ENCODE data around the gene CNKSR1. TPM values are rescaled to one million over a fixed set of nuclear protein-coding genes. Genes with fewer than 3 reads are reported as not detected.

Gene CNKSR1
- total and polyA plus RNA-seq, 2 donors (not counting 1 experiment from before 2014, with no cell fraction given): 3.7 to 5.8 TPM

GRCh38 chr1:26145041-26145959, 32.0 kb upstream of the CNKSR1 start:
- WGBS (ENCODE audit: insufficient coverage): 47% methylated on average over 15 of the region's 19 CpGs
- ATAC-seq (ENCODE audit: low read depth) (peak; percentile 65), DNase-seq (peak; percentile 79)
- peaks cover 3% of the 10 kb centered on the region for H3K4me1 Mint-ChIP-seq
- no peaks in the 10 kb centered on the region for H3K9me3 Mint-ChIP-seq (ENCODE audit: insufficient read depth)
- H3K79me2 ChIP-seq (ENCODE audit: control insufficient read depth, insufficient read depth, low read length): no peaks in the 10 kb centered on the region
- H4K20me1 ChIP-seq (ENCODE audit: control insufficient read depth, insufficient read depth, low read length, poor library complexity, severe bottlenecking): no peaks in the 10 kb centered on the region
- TF ChIP-seq, protein P1, sequence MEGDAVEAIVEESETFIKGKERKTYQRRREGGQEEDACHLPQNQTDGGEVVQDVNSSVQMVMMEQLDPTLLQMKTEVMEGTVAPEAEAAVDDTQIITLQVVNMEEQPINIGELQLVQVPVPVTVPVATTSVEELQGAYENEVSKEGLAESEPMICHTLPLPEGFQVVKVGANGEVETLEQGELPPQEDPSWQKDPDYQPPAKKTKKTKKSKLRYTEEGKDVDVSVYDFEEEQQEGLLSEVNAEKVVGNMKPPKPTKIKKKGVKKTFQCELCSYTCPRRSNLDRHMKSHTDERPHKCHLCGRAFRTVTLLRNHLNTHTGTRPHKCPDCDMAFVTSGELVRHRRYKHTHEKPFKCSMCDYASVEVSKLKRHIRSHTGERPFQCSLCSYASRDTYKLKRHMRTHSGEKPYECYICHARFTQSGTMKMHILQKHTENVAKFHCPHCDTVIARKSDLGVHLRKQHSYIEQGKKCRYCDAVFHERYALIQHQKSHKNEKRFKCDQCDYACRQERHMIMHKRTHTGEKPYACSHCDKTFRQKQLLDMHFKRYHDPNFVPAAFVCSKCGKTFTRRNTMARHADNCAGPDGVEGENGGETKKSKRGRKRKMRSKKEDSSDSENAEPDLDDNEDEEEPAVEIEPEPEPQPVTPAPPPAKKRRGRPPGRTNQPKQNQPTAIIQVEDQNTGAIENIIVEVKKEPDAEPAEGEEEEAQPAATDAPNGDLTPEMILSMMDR (IDR thresholded peaks at IDR 0.05): peak; percentile 90
- TF ChIP-seq EZH2 (IDR thresholded peaks at IDR 0.05; ENCODE audit: borderline replicate concordance, insufficient read depth, low read depth, low read length, poor library complexity, severe bottlenecking): no peak
- no peak overlapping the region for H3K4me3 ChIP-seq (ENCODE audit: control extremely low read depth in 1 of 5, extremely low read depth in 1 of 5, insufficient read depth in 1 of 5, low read depth in 2 of 5, low read length in 4 of 5)
- ChIA-PET POLR2A (interaction anchor here (0.6 to 1.1 kb wide), 4 partner anchors 38 to 240 kb away, joined by 3 to 4 read pairs (median 3); no protein-coding TSS in a partner anchor), CTCF (interaction anchor here (0.6 to 13.1 kb wide), 34 partner anchors 10 to 406 kb away, joined by 3 to 336 read pairs (median 4); partner anchors contain the start of genes CEP85, PDIK1L and ZNF593)
- peaks cover 0 to 6% (median 0%) of the 10 kb centered on the region in 4 experiments for H3K27me3 ChIP-seq (replicated peaks in 1 of 4; ENCODE audit: control extremely low read depth in 1 of 4, control insufficient read depth in 3 of 4, insufficient read depth in 4 of 4, low read length in 3 of 4)
- H3K9me3 ChIP-seq (ENCODE audit: control extremely low read depth in 1 of 3, control insufficient read depth in 2 of 3, insufficient read depth in 1 of 3, low read length in 2 of 3): no peaks in the 10 kb centered on the region
- peak overlapping the region; percentile 65 for H2AFZ ChIP-seq (ENCODE audit: insufficient read depth, low read depth, low read length, poor library complexity, severe bottlenecking)
- H3K9ac ChIP-seq (ENCODE audit: low read length): no peak overlapping the region
- peak overlapping the region; percentile 52 for H3K4me2 ChIP-seq (replicated peaks; ENCODE audit: low read depth, low read length, poor library complexity, severe bottlenecking)
- intact Hi-C loops (cut with micrococcal nuclease): loop anchor here (1.0 to 10.0 kb wide), 2 partner anchors 110 to 250 kb away; no protein-coding TSS in a partner anchor
- H3K27ac Mint-ChIP-seq: no peak overlapping the region
- H3K27ac ChIP-seq (ENCODE audit: low read length in 2 of 2): no peak overlapping the region
- peaks cover 14% of the 10 kb centered on the region for H3K27me3 Mint-ChIP-seq
- H3K4me1 ChIP-seq (ENCODE audit: control insufficient read depth in 2 of 2, insufficient read depth in 2 of 2, low read length in 2 of 2): peaks cover 4 to 6% of the 10 kb centered on the region in 2 donors
- H3K36me3 ChIP-seq (replicated peaks in 1 of 2; ENCODE audit: control extremely low read depth in 1 of 2, control insufficient read depth in 1 of 2, extremely low read depth in 1 of 2, insufficient read depth in 2 of 2, low read length in 1 of 2): no peaks in the 10 kb centered on the region
- H3K4me3 Mint-ChIP-seq: no peak overlapping the region

All from B cell (primary cell).